AG04449 (cell line): ENCODE results near the gene MGMT.

Experiments used
- CTCF ChIA-PET: fragments of 350-600 bp; formaldehyde crosslinking; extraction: SDS; loops from one replicate; lab custom pipeline; 2021; ENCODE audit warnings: antibody characterized with exemption; lab: Yijun Ruan, JAX
- POLR2A ChIA-PET: fragments of 400-600, 350-600 bp; formaldehyde crosslinking; extraction: SDS; loops from one replicate; lab custom pipeline; 2020; ENCODE audit warnings: antibody characterized with exemption, inconsistent platforms; lab: Yijun Ruan, JAX
- DNase-seq: peaks from one replicate; pipeline ENCODE4 v3.0.0-alpha.2; 2010; ENCODE audit warnings: low read depth, low spot score
- H3K4me3 ChIP-seq: 2 replicates; pipeline ENCODE4 v1.5.1; 2011; ENCODE audit warnings: low read depth, mild to moderate bottlenecking, control low read depth, low read length
- TF ChIP-seq, protein P1 (sequence below): IDR thresholded peaks from one replicate; pipeline ENCODE4 v1.5.1; 2011; ENCODE audit warnings: mild to moderate bottlenecking, moderate library complexity, low read length, control low read depth, inconsistent platforms; ENCODE audit not compliant: insufficient read depth; ENCODE audit errors: missing control alignments

The MGMT gene

GRCh38 chr10:129767751-129768150 lies 300.7 kb downstream of the MGMT start:
- CTCF ChIA-PET: no interaction called here
- H3K4me3 ChIP-seq: no peak overlapping the region
- DNase-seq: no peak
- POLR2A ChIA-PET: no interaction called here
- TF ChIP-seq, protein P1, sequence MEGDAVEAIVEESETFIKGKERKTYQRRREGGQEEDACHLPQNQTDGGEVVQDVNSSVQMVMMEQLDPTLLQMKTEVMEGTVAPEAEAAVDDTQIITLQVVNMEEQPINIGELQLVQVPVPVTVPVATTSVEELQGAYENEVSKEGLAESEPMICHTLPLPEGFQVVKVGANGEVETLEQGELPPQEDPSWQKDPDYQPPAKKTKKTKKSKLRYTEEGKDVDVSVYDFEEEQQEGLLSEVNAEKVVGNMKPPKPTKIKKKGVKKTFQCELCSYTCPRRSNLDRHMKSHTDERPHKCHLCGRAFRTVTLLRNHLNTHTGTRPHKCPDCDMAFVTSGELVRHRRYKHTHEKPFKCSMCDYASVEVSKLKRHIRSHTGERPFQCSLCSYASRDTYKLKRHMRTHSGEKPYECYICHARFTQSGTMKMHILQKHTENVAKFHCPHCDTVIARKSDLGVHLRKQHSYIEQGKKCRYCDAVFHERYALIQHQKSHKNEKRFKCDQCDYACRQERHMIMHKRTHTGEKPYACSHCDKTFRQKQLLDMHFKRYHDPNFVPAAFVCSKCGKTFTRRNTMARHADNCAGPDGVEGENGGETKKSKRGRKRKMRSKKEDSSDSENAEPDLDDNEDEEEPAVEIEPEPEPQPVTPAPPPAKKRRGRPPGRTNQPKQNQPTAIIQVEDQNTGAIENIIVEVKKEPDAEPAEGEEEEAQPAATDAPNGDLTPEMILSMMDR: no peak

- DNase-seq: no peak
- ChIA-PET CTCF (no interaction called here), POLR2A (no interaction called here)
- H3K4me3 ChIP-seq: no peak overlapping the region
- TF ChIP-seq, protein P1: no peak
These were observed 301.7 kb downstream of the MGMT start for GRCh38 chr10:129768437-129769355.

GRCh38 chr10:129769381-129770116 lies 302.5 kb downstream of the MGMT start:
- TF ChIP-seq, protein P1: no peak
- no peak for DNase-seq
- ChIA-PET POLR2A (no interaction called here), CTCF (no interaction called here)
- no peak overlapping the region for H3K4me3 ChIP-seq

GRCh38 chr10:129770286-129770685 lies 303.2 kb downstream of the MGMT start:
- ChIA-PET CTCF (no interaction called here), POLR2A (no interaction called here)
- no peak for DNase-seq
- TF ChIP-seq, protein P1: no peak
- no peak overlapping the region for H3K4me3 ChIP-seq

DNA sequence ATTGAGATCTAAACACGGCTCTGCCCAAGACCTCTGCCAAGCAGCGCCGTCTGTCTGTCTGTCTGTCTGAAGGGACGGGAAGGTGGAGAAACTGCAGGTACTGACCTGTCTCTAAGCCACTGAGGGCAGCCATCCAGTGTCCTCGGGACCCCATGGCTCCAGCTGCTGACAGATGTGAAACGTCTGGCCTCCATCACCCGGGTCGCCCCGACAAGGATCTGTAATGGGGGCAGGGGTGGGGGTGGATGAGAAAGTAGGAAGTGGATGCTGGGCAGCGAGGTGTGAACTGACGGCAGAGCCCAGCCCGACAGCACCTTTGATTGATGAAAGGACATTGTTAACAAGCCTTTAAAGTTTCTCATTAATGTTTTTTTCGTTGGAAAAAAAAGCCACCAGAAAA lies 304.0 kb downstream of the MGMT start:
- no peak for DNase-seq
- CTCF ChIA-PET: no interaction called here
- POLR2A ChIA-PET: no interaction called here

GRCh38 chr10:129771576-129771975 lies 304.5 kb downstream of the MGMT start:
- no peak overlapping the region for H3K4me3 ChIP-seq
- TF ChIP-seq, protein P1: no peak
- DNase-seq: no peak
- ChIA-PET CTCF (no interaction called here), POLR2A (no interaction called here)

More for the DNA sequence above, 304.0 kb downstream of the MGMT start:
- H3K4me3 ChIP-seq: no peak overlapping the region
- TF ChIP-seq, protein P1: no peak
